HAP-1 (cell line): ENCODE results near the gene POU3F3.

Experiments used
- DNase-seq, 2 experiments: peaks; one replicate each; pipeline ENCODE4 v3.0.0-alpha.2; 2016 to 2020; ENCODE audit warnings: low spot score in 2 of 2
- H3K27me3 ChIP-seq: fragments of 250-450 bp; sonication (Bioruptor Pico); 2 replicates; pipeline ENCODE4 v1.5.1; 2020; ENCODE audit warnings: low read depth, mild to moderate bottlenecking, moderate library complexity
- H3K36me3 ChIP-seq: fragments of 250-450 bp; sonication (Bioruptor Pico); replicated peaks from 2 replicates; pipeline ENCODE4 v1.5.1; 2020; ENCODE audit warnings: mild to moderate bottlenecking
- H3K4me1 ChIP-seq: fragments of 250-450 bp; sonication (Bioruptor Pico); 2 replicates; pipeline ENCODE4 v1.5.1; 2020; ENCODE audit warnings: mild to moderate bottlenecking
- H3K4me3 ChIP-seq: fragments of 250-450 bp; sonication (Bioruptor Pico); 2 replicates; pipeline ENCODE4 v1.5.1; 2020; ENCODE audit warnings: mild to moderate bottlenecking, moderate library complexity
- H3K9me3 ChIP-seq: fragments of 250-450 bp; sonication (Bioruptor Pico); 2 replicates; pipeline ENCODE4 v1.5.1; 2020; ENCODE audit warnings: mild to moderate bottlenecking, moderate library complexity
- in situ Hi-C: fragments of 300-500 bp; cut with MboI; formaldehyde crosslinking; loops from 3 replicates; pipeline ENCODE4 v1.14.3; 2020; ENCODE audit warnings: low sequenced_read_pairs, inconsistent platforms, mixed read lengths

The POU3F3 gene

GRCh38 chr2:104901037-104901881, 47.3 kb downstream of the POU3F3 start:
- H3K27me3 ChIP-seq, result no peaks in the 10 kb centered on the region
- in situ Hi-C loops, result no loop called here
- H3K36me3 ChIP-seq, result no peaks in the 10 kb centered on the region
- no peak for DNase-seq
- H3K4me3 ChIP-seq, result no peak overlapping the region
- peaks cover 4% of the 10 kb centered on the region for H3K4me1 ChIP-seq
- H3K9me3 ChIP-seq, result no peaks in the 10 kb centered on the region

GRCh38 chr2:104902317-104902716, 48.4 kb downstream of the POU3F3 start:
- Histone ChIP-seq H3K9me3 (no peaks in the 10 kb centered on the region), H3K4me3 (no peak overlapping the region), H3K4me1 (peaks cover 6% of the 10 kb centered on the region), H3K27me3 (no peaks in the 10 kb centered on the region), H3K36me3 (no peaks in the 10 kb centered on the region)
- DNase-seq, result no peak
- in situ Hi-C loops, result no loop called here
